GM23338 (cell line): Measurements from ENCODE around the gene MCC. TPM values are rescaled to one million over a fixed set of nuclear protein-coding genes. Genes with fewer than 3 reads are reported as not detected.
A peak's percentile ranks its signal among the peaks of the same experiment; 100 is the strongest.

ENCODE experiments used
- ATAC-seq: fragments of 200-7000 bp; cut with Tn5 transposase; 3 replicates; pipeline ENCODE4 v1.9.1; 2020
- DNase-seq: peaks from one replicate; pipeline ENCODE4 v3.0.0-alpha.2; 2015; ENCODE audit warnings: low spot score
- H2AFZ ChIP-seq: fragments of 200-600 bp; sonication (generic); 2 replicates; pipeline ENCODE4 v1.8.0; 2016; ENCODE audit warnings: antibody characterized with exemption, mild to moderate bottlenecking, moderate library complexity
- H3F3A ChIP-seq: fragments of 200-600 bp; sonication (generic); replicated peaks from 2 replicates; pipeline ENCODE4 v1.8.0; 2017; ENCODE audit warnings: antibody characterized with exemption, mixed run types, low read depth
- H3K27ac ChIP-seq: fragments of 200-600 bp; sonication (generic); 2 replicates; pipeline ENCODE4 v1.6.1; 2016; ENCODE audit warnings: low read depth
- H3K27me3 ChIP-seq: fragments of 200-600 bp; sonication (generic); 2 replicates; pipeline ENCODE4 v1.8.0; 2016; ENCODE audit warnings: mild to moderate bottlenecking, mixed run types, moderate library complexity; ENCODE audit not compliant: insufficient read depth
- H3K36me3 ChIP-seq: fragments of 200-600 bp; sonication (generic); 2 replicates; pipeline ENCODE4 v1.8.0; 2016; ENCODE audit warnings: mild to moderate bottlenecking; ENCODE audit not compliant: insufficient read depth
- H3K4me1 ChIP-seq: fragments of 200-600 bp; sonication (generic); 2 replicates; pipeline ENCODE4 v1.8.0; 2016; ENCODE audit warnings: mild to moderate bottlenecking, moderate library complexity; ENCODE audit not compliant: insufficient read depth
- H3K4me2 ChIP-seq: fragments of 200-600 bp; sonication (generic); 2 replicates; pipeline ENCODE4 v1.7.1; 2017; ENCODE audit warnings: mixed run types
- H3K4me3 ChIP-seq: fragments of 200-600 bp; sonication (generic); 2 replicates; pipeline ENCODE4 v1.6.1; 2016; ENCODE audit warnings: mixed run types
- H3K79me2 ChIP-seq: fragments of 200-600 bp; sonication (generic); replicated peaks from 2 replicates; pipeline ENCODE4 v1.8.0; 2017; ENCODE audit warnings: mild to moderate bottlenecking; ENCODE audit not compliant: insufficient read depth
- H3K9me2 ChIP-seq: fragments of 200-600 bp; sonication (generic); 2 replicates; pipeline ENCODE4 v1.8.0; 2017; ENCODE audit not compliant: insufficient read depth
- H4K20me1 ChIP-seq: fragments of 200-600 bp; sonication (generic); replicated peaks from 2 replicates; pipeline ENCODE4 v1.8.0; 2017; ENCODE audit warnings: mild to moderate bottlenecking; ENCODE audit not compliant: insufficient read depth
- H3K27ac Mint-ChIP-seq: 2 replicates; pipeline ENCODE4 v1.8.0; 2020; ENCODE audit warnings: inconsistent platforms, mild to moderate bottlenecking, moderate library complexity, mixed read lengths
- H3K27me3 Mint-ChIP-seq: 3 replicates; pipeline ENCODE4 v1.8.0; 2022; ENCODE audit warnings: low read depth, mild to moderate bottlenecking, moderate library complexity, mixed read lengths, inconsistent platforms; ENCODE audit not compliant: insufficient read depth, poor library complexity
- H3K36me3 Mint-ChIP-seq: 3 replicates; pipeline ENCODE4 v1.8.0; 2021; ENCODE audit warnings: low read depth, mild to moderate bottlenecking, inconsistent platforms, moderate library complexity, mixed read lengths
- H3K4me1 Mint-ChIP-seq: 3 replicates; pipeline ENCODE4 v1.8.0; 2020; ENCODE audit warnings: mild to moderate bottlenecking, inconsistent platforms, mixed read lengths
- H3K4me3 Mint-ChIP-seq: 3 replicates; pipeline ENCODE4 v1.8.0; 2021; ENCODE audit warnings: moderate library complexity, mild to moderate bottlenecking, inconsistent platforms, mixed read lengths
- H3K9me3 Mint-ChIP-seq: 3 replicates; pipeline ENCODE4 v1.8.0; 2020; ENCODE audit warnings: moderate library complexity, mild to moderate bottlenecking, inconsistent platforms, mixed read lengths
- CREB1 ChIP-seq: fragments of 250-450 bp; sonication (Bioruptor Pico); IDR thresholded peaks from 2 replicates; pipeline ENCODE4 v1.5.0; 2020; ENCODE audit warnings: low read depth, mild to moderate bottlenecking, moderate library complexity
- ZNF462 ChIP-seq: fragments of 250-450 bp; sonication (Bioruptor Pico); IDR thresholded peaks from 2 replicates; pipeline ENCODE4 v1.5.0; 2020; ENCODE audit warnings: mild to moderate bottlenecking, moderate library complexity
- polyA plus RNA-seq: library from polyadenylated mRNA; unstranded; fragments of >200 nt; fragmentation: Nextera tagmentation; extraction: Ambion mirVana; gene quantifications from 2 replicates; pipeline ENCODE4 v1.2.1, GENCODE V29; 2016
- total RNA-seq: library from RNA; depleted of rRNA; stranded (reverse); fragments of >200 nt; shearing (Covaris generic); gene quantifications from 2 replicates; pipeline ENCODE4 v1.2.3, GENCODE V29; 2014
- TF ChIP-seq, protein P1 (sequence below), 2 experiments: fragments of 200-600 bp in 1 of 2; sonication (generic) in 1 of 2; conservative IDR thresholded peaks; 2 replicates each; pipeline versions ENCODE4 v1.5.1 to v1.6.1; 2016 to 2017; ENCODE audit warnings: antibody characterized with exemption in 2 of 2, low read depth in 2 of 2, mild to moderate bottlenecking in 2 of 2, moderate library complexity in 1 of 2
- TF ChIP-seq, protein P2 (sequence below): IDR thresholded peaks from 2 replicates; pipeline ENCODE4 v1.6.1; 2016; ENCODE audit warnings: antibody characterized with exemption

Gene MCC
- total and polyA plus RNA-seq, 2 experiments from 2014 or later: 3.8 to 10.1 TPM

DNA sequence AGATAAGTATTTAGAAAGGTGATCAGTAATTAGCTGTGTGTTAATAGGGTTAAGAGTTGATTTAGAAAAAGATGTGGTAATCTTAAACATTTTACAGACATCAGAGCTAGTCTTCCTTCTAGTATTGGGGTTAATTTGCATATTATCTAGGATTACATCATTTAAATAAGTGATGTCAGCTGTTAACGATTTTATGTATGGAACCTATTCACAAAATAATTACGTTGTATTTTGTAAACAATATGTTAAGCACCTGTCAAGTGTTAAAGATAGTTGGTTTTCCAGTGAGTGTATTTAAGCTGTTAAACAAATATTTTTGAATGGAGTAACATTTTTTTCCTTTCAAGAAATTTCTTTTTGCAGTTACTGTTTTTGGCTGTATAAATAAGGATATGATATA is 509.4 kb downstream of the MCC start:
- H3K27ac Mint-ChIP-seq: no peak overlapping the region
- H3K27me3 Mint-ChIP-seq: peaks cover 20% of the 10 kb centered on the region
- Histone ChIP-seq H3K4me1 (peaks cover 33% of the 10 kb centered on the region), H4K20me1 (peaks cover 26% of the 10 kb centered on the region; the same call in 1 of the 2 replicates), H3K4me2 (peak overlapping the region; percentile 78), H3K4me3 (peak overlapping the region; percentile 90), H3K27me3 (no peaks in the 10 kb centered on the region), H3K36me3 (no peaks in the 10 kb centered on the region), H3K27ac (no peak overlapping the region), H3K9me2 (no peaks in the 10 kb centered on the region), H3K79me2 (peaks cover 69% of the 10 kb centered on the region), H2AFZ (no peak overlapping the region), H3F3A (no peaks in the 10 kb centered on the region)
- ATAC-seq (no peak), DNase-seq (no peak)
- H3K4me3 Mint-ChIP-seq: peak overlapping the region; percentile 93
- H3K36me3 Mint-ChIP-seq: peaks cover 14% of the 10 kb centered on the region
- H3K4me1 Mint-ChIP-seq: peaks cover 46% of the 10 kb centered on the region
- TF ChIP-seq ZNF462: no peak
- no peak for TF ChIP-seq CREB1 (CRISPR knock-in tag)
- TF ChIP-seq, protein P1, sequence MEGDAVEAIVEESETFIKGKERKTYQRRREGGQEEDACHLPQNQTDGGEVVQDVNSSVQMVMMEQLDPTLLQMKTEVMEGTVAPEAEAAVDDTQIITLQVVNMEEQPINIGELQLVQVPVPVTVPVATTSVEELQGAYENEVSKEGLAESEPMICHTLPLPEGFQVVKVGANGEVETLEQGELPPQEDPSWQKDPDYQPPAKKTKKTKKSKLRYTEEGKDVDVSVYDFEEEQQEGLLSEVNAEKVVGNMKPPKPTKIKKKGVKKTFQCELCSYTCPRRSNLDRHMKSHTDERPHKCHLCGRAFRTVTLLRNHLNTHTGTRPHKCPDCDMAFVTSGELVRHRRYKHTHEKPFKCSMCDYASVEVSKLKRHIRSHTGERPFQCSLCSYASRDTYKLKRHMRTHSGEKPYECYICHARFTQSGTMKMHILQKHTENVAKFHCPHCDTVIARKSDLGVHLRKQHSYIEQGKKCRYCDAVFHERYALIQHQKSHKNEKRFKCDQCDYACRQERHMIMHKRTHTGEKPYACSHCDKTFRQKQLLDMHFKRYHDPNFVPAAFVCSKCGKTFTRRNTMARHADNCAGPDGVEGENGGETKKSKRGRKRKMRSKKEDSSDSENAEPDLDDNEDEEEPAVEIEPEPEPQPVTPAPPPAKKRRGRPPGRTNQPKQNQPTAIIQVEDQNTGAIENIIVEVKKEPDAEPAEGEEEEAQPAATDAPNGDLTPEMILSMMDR (conservative IDR thresholded peaks at IDR 0.05; ENCODE audit: low read depth in 2 of 2): no peak
- TF ChIP-seq, protein P2, sequence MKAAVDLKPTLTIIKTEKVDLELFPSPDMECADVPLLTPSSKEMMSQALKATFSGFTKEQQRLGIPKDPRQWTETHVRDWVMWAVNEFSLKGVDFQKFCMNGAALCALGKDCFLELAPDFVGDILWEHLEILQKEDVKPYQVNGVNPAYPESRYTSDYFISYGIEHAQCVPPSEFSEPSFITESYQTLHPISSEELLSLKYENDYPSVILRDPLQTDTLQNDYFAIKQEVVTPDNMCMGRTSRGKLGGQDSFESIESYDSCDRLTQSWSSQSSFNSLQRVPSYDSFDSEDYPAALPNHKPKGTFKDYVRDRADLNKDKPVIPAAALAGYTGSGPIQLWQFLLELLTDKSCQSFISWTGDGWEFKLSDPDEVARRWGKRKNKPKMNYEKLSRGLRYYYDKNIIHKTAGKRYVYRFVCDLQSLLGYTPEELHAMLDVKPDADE: no peak
- H3K9me3 Mint-ChIP-seq: no peaks in the 10 kb centered on the region
